Activated gamma-delta T cell treated with Interleukin-2 at 50 U/mL for 16 hours (primary cell): ENCODE results near the gene RUFY3.
A peak's percentile ranks its signal among the peaks of the same experiment; 100 is the strongest.
"Not testable (repeated sequence)": the region's sequence is repeated elsewhere in the genome, so short reads cannot be mapped to it uniquely, and the experiment has no call there.

Experiments used
- DNase-seq: peaks from one replicate; pipeline ENCODE4 v3.0.0-alpha.2; 2020

The RUFY3 gene

DNA sequence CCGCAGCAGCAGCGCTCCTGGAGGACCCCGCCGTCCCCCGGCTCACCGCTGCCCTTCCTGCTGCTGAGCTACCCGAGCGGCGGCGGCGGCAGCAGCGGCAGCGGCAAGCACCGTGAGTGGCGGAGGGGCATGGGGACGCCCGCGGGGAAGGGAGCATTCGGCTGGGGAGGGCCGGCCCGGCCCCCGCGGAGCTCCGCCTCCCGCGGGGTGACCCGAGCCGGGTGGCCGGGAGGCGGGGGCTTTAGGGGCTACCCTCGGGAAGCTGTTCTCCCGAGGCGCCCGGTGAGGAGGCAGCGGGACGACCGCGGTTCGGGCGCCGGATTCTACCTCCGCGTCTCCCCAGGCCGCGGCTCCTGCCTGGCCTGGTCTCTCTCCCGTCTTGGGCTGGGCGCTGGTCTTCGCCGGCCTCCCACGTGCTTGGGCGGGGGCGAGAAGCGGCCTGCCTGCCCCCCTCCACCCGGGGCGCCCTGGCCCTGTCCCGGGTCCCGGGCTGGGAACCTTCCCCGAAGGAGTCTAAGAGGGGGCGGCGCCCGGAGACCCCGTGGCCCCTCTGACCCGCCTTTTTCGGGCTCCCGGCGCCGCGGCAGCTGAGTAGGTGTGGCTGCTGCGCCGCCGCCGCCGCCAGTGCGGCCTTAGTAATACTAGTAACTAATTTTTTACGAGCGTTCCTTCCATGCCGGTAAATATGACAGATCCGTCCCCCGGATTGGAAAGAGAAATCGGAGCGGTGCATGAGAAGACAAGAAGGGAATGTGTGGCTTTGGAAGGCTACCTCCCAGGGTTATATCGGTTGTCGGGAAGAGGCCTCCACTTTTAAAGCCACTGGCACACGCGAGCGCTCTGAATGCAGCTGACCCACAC, 16.4 kb upstream of the RUFY3 start:
- DNase-seq: peak; percentile 63

DNA sequence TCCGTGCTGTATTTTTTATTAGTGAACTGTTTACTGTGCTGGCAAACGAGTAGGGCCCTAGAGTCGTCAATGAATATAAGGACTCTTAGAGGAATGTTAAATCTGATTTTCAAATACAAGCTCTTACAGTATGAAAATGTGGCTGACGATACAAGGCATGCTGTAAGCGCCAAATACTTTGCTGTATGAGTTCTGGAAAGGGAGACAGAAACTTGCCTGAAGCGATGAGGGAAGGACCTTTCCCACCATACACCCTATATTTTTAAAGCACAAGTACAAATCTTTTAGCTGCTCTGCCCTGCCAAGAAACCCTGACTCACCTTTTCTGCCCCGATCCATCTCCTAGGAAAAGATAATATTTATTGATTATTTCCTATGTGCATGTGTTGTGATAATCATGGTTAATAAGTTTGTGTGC, 15.7 kb upstream of the RUFY3 start:
- no peak for DNase-seq

DNA sequence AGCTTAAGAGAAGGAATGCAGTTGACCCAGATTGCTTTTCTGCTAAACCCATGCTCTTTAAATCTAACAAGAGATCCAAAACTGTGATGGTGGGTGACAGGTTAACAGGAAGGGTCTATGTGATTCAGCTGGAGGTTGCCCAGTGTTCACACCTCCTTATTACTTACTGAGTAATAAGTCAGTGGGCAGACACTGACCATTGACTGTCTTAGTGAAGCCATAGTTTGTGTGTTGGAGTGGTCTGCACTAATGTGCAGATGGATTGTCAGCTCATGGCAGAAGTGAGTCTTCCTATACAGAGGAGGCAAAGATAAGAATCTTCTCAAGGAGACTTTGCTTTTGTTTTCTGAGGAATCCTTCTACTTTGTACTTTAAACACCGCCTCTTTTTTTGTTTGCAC, 15.2 kb upstream of the RUFY3 start:
- no peak for DNase-seq

DNA sequence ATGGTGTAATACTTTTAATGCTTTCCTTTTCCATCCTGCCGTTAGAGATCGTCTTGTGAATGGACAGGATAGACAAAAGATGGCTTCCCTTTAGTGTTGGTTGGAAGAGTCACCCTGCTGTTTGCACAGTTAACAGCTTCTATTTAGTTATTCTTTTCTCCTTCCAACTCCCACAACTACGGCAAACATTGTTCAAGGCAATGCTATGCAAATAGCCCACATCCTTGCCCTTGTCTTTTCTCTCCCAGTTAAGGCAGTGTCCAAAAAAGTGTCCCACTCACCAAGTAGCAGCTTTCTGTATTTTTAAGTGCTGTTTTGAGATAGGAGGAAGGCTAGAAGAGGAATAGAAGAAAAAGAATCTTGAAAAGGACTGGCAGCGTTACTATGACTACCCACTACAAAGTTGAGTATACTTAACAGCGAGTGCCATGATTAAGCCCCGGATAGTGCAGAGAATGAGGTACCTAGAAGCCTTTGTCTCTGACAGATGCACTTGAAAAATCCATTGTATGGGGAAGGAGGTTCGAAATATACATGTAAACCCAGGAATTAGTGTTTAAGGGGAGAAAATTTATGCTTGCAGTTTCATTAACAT, 12.1 kb upstream of the RUFY3 start:
- no peak for DNase-seq

DNA sequence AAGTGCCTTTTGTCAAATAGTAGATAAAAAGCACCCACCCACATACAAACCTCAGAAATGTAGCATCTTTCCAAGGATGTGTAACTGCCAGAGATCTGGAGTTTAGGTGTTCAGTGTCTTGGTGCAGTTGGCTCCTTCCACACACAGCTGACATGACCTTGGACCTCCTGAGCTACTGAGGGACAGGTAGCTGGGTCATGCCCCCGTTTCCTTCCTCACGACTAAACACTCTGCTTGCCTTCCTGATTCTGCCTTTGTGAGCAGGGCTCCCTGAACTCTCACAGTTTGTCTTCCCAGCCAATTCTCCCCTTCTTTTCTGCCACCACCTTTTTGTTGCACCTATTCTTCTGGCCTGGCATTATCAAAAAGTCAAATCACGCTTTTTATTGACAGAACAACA, 10.2 kb upstream of the RUFY3 start:
- no peak for DNase-seq

DNA sequence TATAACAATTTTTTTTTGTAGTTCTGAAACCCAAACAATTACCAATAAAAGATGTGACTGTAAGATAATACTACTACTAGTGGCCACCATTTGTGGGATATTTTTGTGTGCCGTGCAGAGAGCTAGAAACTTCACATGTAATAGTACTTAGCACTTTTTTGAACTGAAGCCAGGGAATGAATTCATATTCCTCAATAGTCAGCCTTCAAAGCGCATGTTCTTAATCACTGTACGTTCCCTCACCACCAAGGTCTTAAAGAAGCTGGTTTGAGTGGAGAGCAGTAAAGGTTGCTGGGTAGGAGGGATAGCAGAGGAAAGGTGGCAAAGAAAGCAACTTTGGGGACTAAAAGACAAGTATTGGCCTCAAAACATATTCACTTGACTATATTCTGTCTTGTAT, 9.6 kb upstream of the RUFY3 start:
- no peak for DNase-seq

DNA sequence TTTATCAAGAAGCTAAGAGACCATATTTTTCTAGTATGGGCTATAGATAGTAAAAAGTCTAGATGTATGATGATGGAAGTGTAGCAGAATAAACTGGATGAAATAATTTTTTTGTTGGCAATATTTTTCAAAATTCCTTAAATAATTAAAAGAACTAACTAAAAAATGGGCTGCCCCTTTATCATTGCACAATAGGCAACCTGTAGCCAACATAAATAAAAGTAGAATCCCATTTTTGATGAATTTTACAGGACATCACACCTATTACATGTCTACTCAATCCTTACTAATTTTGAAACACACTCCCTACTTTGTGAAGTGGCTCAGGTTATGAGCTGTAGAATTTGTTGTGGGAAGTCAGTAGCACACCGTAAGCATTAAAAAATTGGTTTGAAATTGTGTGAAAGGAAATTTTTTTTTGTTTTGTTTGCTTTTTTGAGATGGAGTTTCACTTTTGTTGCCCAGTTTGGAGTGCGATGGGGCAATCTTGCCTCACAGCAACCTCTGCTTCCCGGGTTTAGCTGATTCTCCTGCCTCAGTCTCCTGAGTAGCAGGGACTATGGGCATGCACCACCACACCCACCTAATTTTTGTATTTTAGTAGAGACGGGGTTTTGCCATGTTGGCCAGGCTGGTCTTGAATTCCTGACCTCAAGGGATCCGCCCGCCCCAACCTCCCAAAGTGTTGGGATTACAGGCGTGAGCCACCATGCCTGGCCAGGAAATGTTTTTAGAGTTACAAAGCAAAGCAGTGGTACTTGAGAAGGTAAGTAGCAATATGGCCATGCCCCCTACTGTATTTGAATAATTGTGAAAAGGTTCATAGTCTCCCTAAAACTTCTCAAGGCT, 8.9 kb upstream of the RUFY3 start:
- DNase-seq: no peak

DNA sequence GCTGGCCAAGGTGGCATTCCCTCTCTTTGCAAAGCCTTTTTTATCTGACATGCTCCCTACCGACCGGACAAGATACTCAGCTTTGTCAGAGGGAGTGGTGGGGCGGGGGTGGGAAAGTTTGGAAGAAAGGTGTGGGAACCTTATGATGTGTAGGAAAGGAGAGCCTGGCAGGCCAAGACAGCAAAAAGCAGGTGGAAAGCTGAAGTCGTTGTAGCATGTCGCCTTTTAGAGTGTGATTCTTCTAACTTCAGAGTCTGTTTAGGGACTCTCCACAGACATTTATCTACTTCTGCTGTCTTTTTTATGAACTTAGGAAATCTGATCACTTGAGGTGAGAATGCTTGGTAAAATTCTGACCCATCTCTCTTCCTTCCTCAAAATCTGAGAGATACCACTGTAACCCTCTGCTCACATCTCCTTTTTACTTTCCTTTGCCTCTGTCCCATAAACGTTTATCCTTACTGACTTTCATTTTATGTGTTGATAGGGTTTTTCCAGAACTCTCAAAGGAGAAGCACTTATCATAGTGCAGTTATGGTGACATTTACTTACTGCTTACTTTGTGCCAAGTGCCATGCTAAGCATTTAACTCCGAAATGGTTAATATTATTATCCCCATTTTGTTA, 8.2 kb upstream of the RUFY3 start:
- DNase-seq: no peak

DNA sequence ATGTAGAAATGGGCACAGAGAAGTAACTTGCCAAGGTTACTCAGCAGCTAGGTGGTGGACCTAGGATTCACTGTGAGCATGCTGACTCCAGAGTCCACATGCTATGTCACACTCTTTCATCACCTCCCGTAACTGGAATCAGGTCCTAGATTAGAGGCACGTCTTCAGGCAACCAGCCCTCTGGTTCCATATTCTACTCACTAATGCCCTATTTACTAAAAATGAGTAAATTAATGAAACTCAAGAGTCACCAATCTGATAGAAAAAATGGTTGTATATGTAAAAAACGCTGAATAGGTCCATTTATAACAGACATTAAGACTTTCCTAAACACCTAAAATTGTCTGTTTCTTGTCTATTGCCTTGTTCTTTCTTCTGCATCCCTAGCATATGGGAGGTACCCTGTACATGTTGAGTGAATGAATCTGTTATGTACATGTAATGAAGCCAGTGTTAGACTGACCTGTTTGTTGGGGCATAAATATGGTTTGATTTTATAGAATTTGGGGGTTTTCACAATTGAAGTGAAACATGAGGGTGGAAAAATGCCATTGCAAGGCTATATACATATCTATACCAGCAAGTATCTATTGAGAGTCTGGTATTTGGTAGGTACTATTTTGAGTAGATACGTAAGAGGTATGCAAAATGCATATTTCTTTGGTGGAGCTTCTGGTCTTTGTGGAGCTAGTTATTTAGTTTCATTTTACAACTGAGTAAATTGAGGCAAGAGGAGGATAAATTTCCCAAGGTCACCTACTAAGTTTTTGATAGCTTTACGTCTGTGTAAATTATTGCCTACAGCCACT, 7.5 kb upstream of the RUFY3 start:
- no peak for DNase-seq

DNA sequence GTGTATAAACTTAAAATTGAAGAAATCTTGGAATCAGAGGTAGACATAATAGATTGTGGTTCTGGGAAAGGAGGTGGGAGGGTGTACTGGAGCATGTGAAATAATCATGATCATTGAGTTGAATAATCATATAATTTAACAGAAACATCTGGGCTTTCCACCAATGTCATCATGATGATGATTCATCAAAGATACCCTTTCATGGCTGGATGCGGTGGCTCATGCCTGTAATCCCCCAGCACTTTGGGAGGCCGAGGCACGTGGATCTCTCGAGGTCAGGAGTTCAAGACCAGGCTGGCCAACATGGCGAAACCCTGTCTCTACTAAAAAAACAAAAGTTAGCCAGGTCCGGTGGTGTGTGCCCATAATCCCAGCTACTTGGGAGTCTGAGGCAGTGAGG, 6.7 kb upstream of the RUFY3 start:
- no peak for DNase-seq

DNA sequence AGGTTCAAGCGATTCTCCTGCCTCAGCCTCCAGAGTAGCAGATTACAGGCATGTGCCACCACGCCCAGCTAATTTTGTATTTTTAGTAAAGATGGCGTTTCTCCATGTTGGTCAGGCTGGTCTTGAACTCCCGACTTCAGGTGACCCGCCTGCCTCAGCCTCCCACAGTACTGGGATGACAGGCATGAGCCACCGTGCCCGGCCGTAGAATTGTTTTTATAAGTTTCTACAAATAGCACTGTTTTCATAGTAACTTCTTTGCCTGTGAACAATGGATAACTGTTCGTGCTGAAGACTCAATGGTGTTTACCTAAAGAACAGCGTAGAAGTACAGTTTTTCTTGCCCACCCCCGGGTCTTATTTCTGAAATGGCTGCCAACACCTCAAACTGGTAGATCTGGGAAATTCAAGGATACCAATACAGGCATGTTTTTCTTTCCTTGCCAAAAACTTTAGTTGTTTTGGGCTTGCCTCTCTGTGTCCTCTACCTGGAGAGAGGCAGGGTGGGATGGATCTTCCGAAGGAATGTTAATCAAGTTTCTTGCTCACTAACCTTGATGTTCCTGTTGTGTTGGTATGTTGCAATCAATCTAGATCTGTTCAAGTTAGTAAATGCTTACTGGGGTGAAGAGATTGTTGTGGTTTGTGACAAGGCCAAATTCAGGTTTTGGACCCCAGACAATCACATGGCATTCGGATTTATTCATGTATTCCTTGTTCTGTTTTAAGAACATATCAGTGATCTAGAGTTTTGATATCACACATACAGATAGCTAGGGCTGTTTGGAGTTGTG, 2.8 kb upstream of the RUFY3 start:
- no peak for DNase-seq

DNA sequence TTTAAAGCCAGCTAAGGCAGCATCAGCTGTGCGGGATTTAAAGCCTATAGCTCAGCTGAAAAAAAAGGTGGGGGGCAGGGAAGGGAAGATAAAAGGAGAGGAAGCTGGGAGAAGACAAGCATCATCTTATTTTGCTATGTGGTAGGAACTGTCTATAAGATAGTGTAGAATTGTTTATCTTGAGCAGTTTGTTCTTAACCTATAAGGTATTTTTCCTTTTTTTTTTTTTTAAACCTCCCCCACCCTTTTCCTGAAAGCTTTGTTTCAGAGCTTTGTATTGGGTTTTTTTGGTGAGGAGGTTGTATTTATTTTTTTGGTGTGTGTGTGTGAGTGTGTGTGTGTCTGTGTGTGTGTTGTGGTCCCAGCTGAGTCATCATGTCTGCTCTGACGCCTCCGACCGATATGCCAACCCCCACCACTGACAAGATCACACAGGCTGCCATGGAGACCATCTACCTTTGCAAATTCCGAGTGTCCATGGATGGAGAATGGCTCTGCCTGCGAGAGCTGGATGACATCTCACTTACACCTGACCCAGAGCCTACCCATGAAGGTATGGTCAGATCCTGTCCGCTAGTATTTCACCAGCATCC, 531 bp downstream of the RUFY3 start:
- DNase-seq: peak; percentile 35

DNA sequence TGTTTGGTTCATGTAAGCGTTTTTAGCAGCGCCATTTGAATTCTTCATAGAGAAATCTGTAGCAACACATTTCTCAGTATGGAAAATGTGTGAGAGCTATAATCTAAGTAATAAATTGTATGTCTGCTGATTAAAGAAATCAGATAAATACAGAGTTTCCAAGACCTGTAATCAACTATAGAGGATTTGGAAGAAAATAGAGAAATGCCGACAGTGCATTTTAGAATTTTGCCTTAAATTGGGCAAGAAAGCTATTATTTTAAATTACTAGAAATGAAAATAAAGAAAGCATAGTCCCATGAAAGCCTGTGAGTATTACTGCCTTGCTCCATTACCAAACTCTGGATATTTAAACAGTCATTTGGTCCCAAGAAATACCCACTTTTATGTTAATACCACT, 2.7 kb downstream of the RUFY3 start:
- no peak for DNase-seq

DNA sequence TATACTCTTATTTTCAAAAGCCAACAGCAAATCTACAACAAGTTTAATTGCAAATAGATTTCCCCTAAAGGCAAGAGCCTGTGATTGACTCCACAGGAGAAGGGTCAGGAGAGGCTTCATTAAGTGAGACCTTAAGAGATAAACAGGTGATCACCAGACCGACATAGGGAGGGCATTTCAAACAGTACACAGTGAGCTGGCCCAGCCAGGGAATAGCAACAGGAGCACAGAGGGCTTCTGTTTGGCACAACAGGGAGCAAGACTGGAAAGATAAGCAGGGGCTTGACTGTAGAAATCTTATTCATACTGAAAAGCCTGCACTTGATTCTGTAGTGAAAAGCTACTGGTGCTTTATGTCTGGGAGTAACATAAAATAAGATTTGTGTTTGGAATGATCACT, 3.9 kb downstream of the RUFY3 start:
- DNase-seq: no peak

DNA sequence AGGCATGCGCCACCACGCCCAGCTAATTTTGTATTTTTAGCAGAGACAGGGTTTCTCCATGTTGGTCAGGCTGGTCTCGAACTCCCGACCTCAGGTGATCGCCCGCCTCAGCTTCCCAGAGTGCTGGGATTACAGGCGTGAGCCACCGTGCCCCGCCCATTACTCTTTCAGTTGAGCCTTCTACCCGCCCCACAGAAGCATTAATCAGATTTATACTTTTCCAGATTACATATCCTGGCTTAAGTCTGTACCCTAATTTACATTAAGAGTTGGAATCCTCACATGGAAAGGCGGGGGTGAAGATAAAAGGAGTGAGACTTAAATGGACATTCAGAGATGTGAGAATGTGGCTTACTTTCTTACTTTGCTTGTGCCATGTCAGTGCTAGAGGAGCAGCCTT, 4.8 kb downstream of the RUFY3 start:
- not testable (repeated sequence) for DNase-seq

DNA sequence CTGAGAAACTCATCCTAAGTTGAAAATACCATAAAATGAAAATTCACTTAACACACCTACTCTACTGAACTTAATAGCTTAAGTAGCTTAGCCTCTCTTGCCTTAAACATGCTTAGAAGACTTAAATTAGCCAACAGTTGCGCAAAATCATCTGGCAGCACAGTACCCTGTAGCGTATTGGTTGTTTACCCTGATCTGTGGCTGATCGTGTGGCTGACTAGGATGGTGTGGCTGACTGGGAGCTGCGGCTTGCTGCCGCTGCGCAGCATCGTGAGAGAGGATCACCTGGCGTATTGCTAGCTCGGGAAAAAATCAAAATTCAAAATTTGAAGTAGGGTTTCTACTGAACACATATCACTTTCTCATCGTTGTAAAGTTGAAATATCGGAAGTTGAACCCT, 6.3 kb downstream of the RUFY3 start:
- DNase-seq: no peak

DNA sequence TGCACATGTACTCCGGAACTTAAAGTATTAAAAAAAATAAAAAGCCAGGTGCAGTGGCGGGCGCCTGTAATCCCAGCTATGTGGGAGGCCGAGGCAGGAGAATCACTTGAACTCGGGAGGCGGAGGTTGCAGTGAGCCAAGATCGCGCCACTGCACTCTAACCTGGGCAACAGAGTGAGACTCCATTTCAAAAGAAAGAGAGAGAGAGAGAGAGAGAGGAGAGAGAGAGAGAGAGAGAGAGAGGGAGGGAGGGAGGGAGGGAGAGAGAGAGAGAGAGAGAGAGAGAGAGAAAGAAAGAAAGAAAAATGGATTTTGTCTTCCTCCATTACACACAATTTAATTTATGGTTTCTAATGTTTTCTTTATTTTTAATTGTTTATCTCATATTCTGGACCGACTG, 11.1 kb downstream of the RUFY3 start:
- DNase-seq: not testable (repeated sequence)

DNA sequence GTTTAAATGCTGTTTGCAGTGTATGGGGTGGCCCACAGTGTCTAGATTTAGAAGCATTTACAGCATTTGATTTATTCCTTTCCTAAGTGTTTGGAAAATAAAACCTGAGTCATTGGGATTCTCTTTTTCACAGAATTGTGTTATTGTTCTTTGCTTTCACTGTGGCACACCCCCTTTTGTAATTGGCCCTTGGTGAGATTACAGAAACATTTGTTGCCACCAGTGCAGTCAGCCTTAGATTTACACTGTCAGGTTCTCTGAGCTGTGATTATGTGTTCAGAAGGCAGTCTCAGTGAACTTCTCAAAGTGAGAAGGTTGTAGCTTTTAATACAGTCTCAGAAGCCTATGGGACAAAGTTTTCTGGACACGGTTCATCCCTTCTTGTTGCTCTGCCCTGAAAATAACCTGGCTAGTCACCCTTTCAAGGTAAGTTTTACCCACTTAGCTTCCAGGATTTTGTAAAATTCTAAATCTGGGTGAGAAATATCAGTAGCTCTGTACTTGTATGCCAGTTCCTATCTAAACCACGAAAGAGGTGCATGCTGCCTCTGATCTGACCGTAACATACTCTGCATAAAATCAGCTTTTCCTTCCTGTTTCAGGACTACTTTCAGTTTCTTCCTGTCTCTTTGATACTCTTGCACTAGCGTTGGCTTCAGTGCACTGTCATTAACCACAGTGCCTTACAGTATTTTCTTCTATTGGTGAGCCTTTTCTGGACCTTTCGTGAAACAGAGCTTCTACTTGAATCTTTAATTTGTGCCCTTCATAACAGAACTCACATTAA, 12.6 kb downstream of the RUFY3 start:
- DNase-seq: peak; percentile 23

DNA sequence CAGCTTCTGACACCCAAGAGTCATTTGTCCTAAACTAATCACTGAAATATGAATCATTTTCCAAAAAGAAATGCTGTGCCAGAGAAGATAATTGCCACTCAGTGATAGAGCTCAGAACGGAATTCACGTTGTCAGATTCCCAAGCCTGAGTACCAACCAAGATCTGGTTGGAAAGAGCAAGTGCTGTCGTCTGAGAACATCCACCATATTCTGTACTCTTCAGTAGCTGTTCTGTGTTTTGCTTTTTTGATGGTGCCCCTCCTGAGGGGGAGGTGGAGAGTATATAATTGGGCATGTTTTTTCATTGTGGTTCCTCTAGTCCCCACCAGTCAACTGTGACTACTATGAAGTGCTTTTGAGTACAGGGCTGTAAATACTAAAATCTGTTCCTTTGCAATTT, 13.2 kb downstream of the RUFY3 start:
- DNase-seq: no peak

DNA sequence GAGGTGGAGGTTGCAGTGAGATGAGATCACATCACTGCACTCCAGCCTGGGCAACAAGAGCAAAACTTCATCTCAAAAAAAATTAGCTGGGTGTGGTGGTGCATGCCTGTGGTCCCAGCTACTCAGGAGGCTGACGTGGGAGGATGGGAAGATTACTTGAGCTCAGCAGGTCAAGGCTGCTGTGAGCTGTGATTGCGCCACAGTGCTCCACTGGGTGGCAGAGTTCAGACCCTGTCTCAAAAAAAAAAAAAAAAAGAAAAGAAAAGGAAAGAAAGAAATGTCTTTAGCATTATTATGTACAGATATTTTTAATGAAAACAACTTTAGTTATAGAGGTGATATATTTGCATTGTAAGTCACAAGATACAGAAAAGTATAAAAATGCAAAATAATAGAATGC, 14.2 kb downstream of the RUFY3 start:
- not testable (repeated sequence) for DNase-seq
